Activated T-cell treated with anti-CD3 and anti-CD28 coated beads, Interleukin-2, amount 50 U/mL, for 72 hours (primary cell): ENCODE measurements around the gene KCTD5. TPM values are rescaled to one million over a fixed set of nuclear protein-coding genes. Genes with fewer than 3 reads are reported as not detected.
A peak's percentile ranks its signal among the peaks of the same experiment; 100 is the strongest.

Source experiments
- ATAC-seq, 2 donors: fragments of 150-1000 bp; cut with Tn5 transposase; replicated peaks in 1 of 2; 2 replicates each; pipeline ENCODE4 v1.10.0; 2021; ENCODE audit warnings: moderate library complexity in 2 of 2, mild to moderate bottlenecking in 1 of 2
- DNase-seq, 2 donors: peaks; one replicate each; pipeline ENCODE4 v3.0.0; 2021 to 2022; ENCODE audit warnings: mixed read lengths in 1 of 2
- H3K27ac Mint-ChIP-seq: one replicate; pipeline ENCODE4 v1.8.0; 2022; ENCODE audit warnings: mild to moderate bottlenecking, moderate library complexity, mixed read lengths
- H3K27me3 Mint-ChIP-seq: one replicate; pipeline ENCODE4 v1.8.0; 2022; ENCODE audit warnings: low read depth, mixed read lengths
- H3K36me3 Mint-ChIP-seq, 2 donors: one replicate each; pipeline ENCODE4 v1.8.0; 2022; ENCODE audit warnings: mixed read lengths in 2 of 2, mild to moderate bottlenecking in 1 of 2; ENCODE audit not compliant: insufficient read depth in 2 of 2
- H3K4me1 Mint-ChIP-seq: one replicate; pipeline ENCODE4 v1.8.0; 2022; ENCODE audit warnings: low read depth, mixed read lengths
- H3K4me3 Mint-ChIP-seq, 2 donors: one replicate each; pipeline ENCODE4 v1.8.0; 2022; ENCODE audit warnings: mild to moderate bottlenecking in 2 of 2, mixed read lengths in 2 of 2, moderate library complexity in 2 of 2
- H3K9me3 Mint-ChIP-seq, 2 donors: one replicate each; pipeline ENCODE4 v1.8.0; 2022; ENCODE audit warnings: mixed read lengths in 2 of 2
- total RNA-seq, 2 donors: library from RNA; stranded (reverse); gene quantifications; one replicate each; pipeline ENCODE4 v1.2.3, GENCODE V29; 2022

The KCTD5 gene
- total RNA-seq, 2 donors from 2014 or later, result 44.8 to 50.2 TPM

GRCh38 chr16:2740476-2740875 is 58.2 kb downstream of the KCTD5 start:
- no peak overlapping the region for H3K27ac Mint-ChIP-seq
- H3K27me3 Mint-ChIP-seq, result no peaks in the 10 kb centered on the region
- H3K4me3 Mint-ChIP-seq, result no peak overlapping the region
- ATAC-seq, result no peak
- DNase-seq, result no peak
- H3K36me3 Mint-ChIP-seq, result no peaks in the 10 kb centered on the region
- no peaks in the 10 kb centered on the region for H3K4me1 Mint-ChIP-seq
- no peaks in the 10 kb centered on the region for H3K9me3 Mint-ChIP-seq

- ATAC-seq (no peak), DNase-seq (no peak)
- Mint-ChIP-seq H3K27me3 (no peaks in the 10 kb centered on the region), H3K36me3 (no peaks in the 10 kb centered on the region), H3K4me1 (no peaks in the 10 kb centered on the region), H3K4me3 (no peak overlapping the region), H3K27ac (no peak overlapping the region), H3K9me3 (no peaks in the 10 kb centered on the region)
Measured at GRCh38 chr16:2741168-2741567, 58.8 kb downstream of the KCTD5 start.

GRCh38 chr16:2742323-2743006 is 60.1 kb downstream of the KCTD5 start:
- H3K36me3 Mint-ChIP-seq, result no peaks in the 10 kb centered on the region

GRCh38 chr16:2743007-2743810 is 60.9 kb downstream of the KCTD5 start:
- no peaks in the 10 kb centered on the region for H3K27me3 Mint-ChIP-seq
- no peak overlapping the region for H3K4me3 Mint-ChIP-seq
- no peaks in the 10 kb centered on the region for H3K4me1 Mint-ChIP-seq
- no peaks in the 10 kb centered on the region for H3K36me3 Mint-ChIP-seq
- no peak for DNase-seq
- no peak for ATAC-seq
- no peak overlapping the region for H3K27ac Mint-ChIP-seq
- H3K9me3 Mint-ChIP-seq, result no peaks in the 10 kb centered on the region

More at GRCh38 chr16:2742323-2743006, 60.1 kb downstream of the KCTD5 start:
- DNase-seq (no peak), ATAC-seq (no peak)
- H3K4me1 Mint-ChIP-seq, result no peaks in the 10 kb centered on the region
- H3K9me3 Mint-ChIP-seq, result no peaks in the 10 kb centered on the region
- H3K4me3 Mint-ChIP-seq, result no peak overlapping the region
- no peaks in the 10 kb centered on the region for H3K27me3 Mint-ChIP-seq
- no peak overlapping the region for H3K27ac Mint-ChIP-seq

GRCh38 chr16:2744711-2745110 is 62.4 kb downstream of the KCTD5 start:
- Mint-ChIP-seq H3K4me1 (peaks cover 4% of the 10 kb centered on the region), H3K27ac (no peak overlapping the region), H3K4me3 (no peak overlapping the region), H3K36me3 (no peaks in the 10 kb centered on the region), H3K9me3 (no peaks in the 10 kb centered on the region), H3K27me3 (no peaks in the 10 kb centered on the region)
- ATAC-seq, result no peak
- DNase-seq, result no peak

GRCh38 chr16:2745116-2745890 is 63.0 kb downstream of the KCTD5 start:
- Mint-ChIP-seq H3K27ac (no peak overlapping the region), H3K4me3 (no peak overlapping the region), H3K9me3 (no peaks in the 10 kb centered on the region), H3K36me3 (peaks cover 0 to 2% of the 10 kb centered on the region in 2 donors), H3K27me3 (no peaks in the 10 kb centered on the region), H3K4me1 (peaks cover 10% of the 10 kb centered on the region)
- DNase-seq (no peak), ATAC-seq (no peak)

- Mint-ChIP-seq H3K9me3 (no peaks in the 10 kb centered on the region), H3K27me3 (no peaks in the 10 kb centered on the region), H3K4me3 (no peak overlapping the region), H3K36me3 (peaks cover 0 to 2% of the 10 kb centered on the region in 2 donors), H3K4me1 (peaks cover 17% of the 10 kb centered on the region), H3K27ac (no peak overlapping the region)
- DNase-seq, result no peak
- no peak for ATAC-seq
Measured at GRCh38 chr16:2745961-2746360, 63.6 kb downstream of the KCTD5 start.

GRCh38 chr16:2748757-2749455 is 66.6 kb downstream of the KCTD5 start:
- Mint-ChIP-seq H3K27me3 (no peaks in the 10 kb centered on the region), H3K9me3 (no peaks in the 10 kb centered on the region), H3K4me3 (no peak overlapping the region), H3K27ac (no peak overlapping the region), H3K36me3 (peaks cover 6 to 9% of the 10 kb centered on the region in 2 donors), H3K4me1 (peaks cover 28% of the 10 kb centered on the region)
- ATAC-seq (no peak), DNase-seq (no peak)

GRCh38 chr16:2749476-2749875 is 67.2 kb downstream of the KCTD5 start:
- Mint-ChIP-seq H3K9me3 (no peaks in the 10 kb centered on the region), H3K4me3 (peak overlapping the region in 1 of 2 donors; percentile 12), H3K4me1 (peaks cover 34% of the 10 kb centered on the region), H3K27ac (no peak overlapping the region), H3K27me3 (no peaks in the 10 kb centered on the region), H3K36me3 (peaks cover 11 to 14% of the 10 kb centered on the region in 2 donors)
- DNase-seq (no peak), ATAC-seq (no peak)

GRCh38 chr16:2749936-2750335 is 67.6 kb downstream of the KCTD5 start:
- Mint-ChIP-seq H3K27ac (peak overlapping the region; percentile 16), H3K4me3 (peak overlapping the region; percentile 68 to 79), H3K9me3 (no peaks in the 10 kb centered on the region)

GRCh38 chr16:2751577-2752034 is 69.3 kb downstream of the KCTD5 start:
- peaks cover 55% of the 10 kb centered on the region for H3K4me1 Mint-ChIP-seq
- H3K9me3 Mint-ChIP-seq, result no peaks in the 10 kb centered on the region
- peak overlapping the region; percentile 99 for H3K27ac Mint-ChIP-seq
- peak overlapping the region; percentile 79 to 88 for H3K4me3 Mint-ChIP-seq
- no peaks in the 10 kb centered on the region for H3K27me3 Mint-ChIP-seq
- DNase-seq (no peak), ATAC-seq (peak in 1 of 2 donors; percentile 44)
- H3K36me3 Mint-ChIP-seq, result peaks cover 24 to 31% of the 10 kb centered on the region in 2 donors

More at GRCh38 chr16:2749936-2750335, 67.6 kb downstream of the KCTD5 start:
- no peak for DNase-seq
- Mint-ChIP-seq H3K36me3 (peaks cover 12 to 18% of the 10 kb centered on the region in 2 donors), H3K4me1 (peaks cover 39% of the 10 kb centered on the region), H3K27me3 (no peaks in the 10 kb centered on the region)
- no peak for ATAC-seq

- peaks cover 28 to 37% of the 10 kb centered on the region in 2 donors for H3K36me3 Mint-ChIP-seq
- peak within 1 kb of the TSS; percentile 79 to 95 for H3K4me3 Mint-ChIP-seq
- DNase-seq (peak; percentile 95 to 96), ATAC-seq (peak; percentile 92 to 93)
- H3K27ac Mint-ChIP-seq, result peak within 1 kb of the TSS; percentile 99
- H3K4me1 Mint-ChIP-seq, result peaks cover 62% of the 10 kb centered on the region
- no peaks in the 10 kb centered on the region for H3K27me3 Mint-ChIP-seq
- no peaks in the 10 kb centered on the region for H3K9me3 Mint-ChIP-seq
Measured at GRCh38 chr16:2752035-2752849, 69.9 kb downstream of the KCTD5 start, which contains the start of gene SRRM2. SRRM2 (plus strand) TSS chr16:2752638; CDS start chr16:2756365, 3,727 bp downstream.
